HepG2 (cell line): Measurements from ENCODE around the gene KIF6. TPM values are rescaled to one million over a fixed set of nuclear protein-coding genes. Genes with fewer than 3 reads are reported as not detected.
A peak's percentile ranks its signal among the peaks of the same experiment; 100 is the strongest.

Experiments
- EZH2 ChIP-seq: conservative IDR thresholded peaks from 2 replicates; pipeline ENCODE4 v1.6.1; 2012; ENCODE audit warnings: mild to moderate bottlenecking, low read depth, low read length, moderate library complexity
- HNF1B ChIP-seq: sonication (generic); formaldehyde crosslinking; IDR thresholded peaks from 2 replicates; pipeline ENCODE4 v1.5.1; 2020; ENCODE audit warnings: mild to moderate bottlenecking, moderate library complexity, missing genetic modification reagents
- HNF4G ChIP-seq, 2 experiments: sonication (generic) in 1 of 2; formaldehyde crosslinking in 1 of 2; IDR thresholded peaks; 2 replicates each; pipeline versions ENCODE4 v1.4.0 to v1.6.1; 2011 to 2020; ENCODE audit warnings: borderline replicate concordance in 2 of 2, low read depth in 2 of 2, mild to moderate bottlenecking in 2 of 2, low read length in 1 of 2, missing genetic modification reagents in 1 of 2, moderate library complexity in 1 of 2
- HNRNPLL ChIP-seq: fragments of 200-400 bp; formaldehyde crosslinking; IDR thresholded peaks from 2 replicates; pipeline ENCODE4 v1.6.1; 2017; ENCODE audit warnings: mild to moderate bottlenecking, low read depth, low read length; ENCODE audit not compliant: poor library complexity, severe bottlenecking
- KDM1A ChIP-seq: IDR thresholded peaks from 2 replicates; pipeline ENCODE4 v1.6.1; 2016; ENCODE audit warnings: missing compliant biosample characterization
- KDM3A ChIP-seq: IDR thresholded peaks from 2 replicates; pipeline ENCODE4 v1.6.1; 2018; ENCODE audit warnings: low read depth, missing compliant biosample characterization
- KDM4B ChIP-seq: sonication (generic); formaldehyde crosslinking; IDR thresholded peaks from 2 replicates; pipeline ENCODE4 v1.4.0; 2020; ENCODE audit warnings: missing genetic modification reagents
- NBN ChIP-seq: fragments of 450-650 bp; conservative IDR thresholded peaks from 2 replicates; pipeline ENCODE4 v1.6.1; 2017
- NONO ChIP-seq, 2 experiments: fragments of 450-650 bp in 1 of 2; sonication (generic) in 1 of 2; formaldehyde crosslinking in 1 of 2; IDR thresholded peaks in 1 of 2; conservative IDR thresholded peaks in 1 of 2; 2 replicates each; pipeline versions ENCODE4 v1.6.1 to v1.8.0; 2017 to 2022; ENCODE audit warnings: mild to moderate bottlenecking in 1 of 2, missing genetic modification reagents in 1 of 2, moderate library complexity in 1 of 2
- PLRG1 ChIP-seq: fragments of 450-650 bp; conservative IDR thresholded peaks from 2 replicates; pipeline ENCODE4 v1.6.1; 2016
- RAD51 ChIP-seq: fragments of 450-650 bp; IDR thresholded peaks from 2 replicates; pipeline ENCODE4 v1.6.1; 2016; ENCODE audit warnings: borderline replicate concordance
- RBM22 ChIP-seq: fragments of 200-400 bp; formaldehyde crosslinking; optimal IDR thresholded peaks from 2 replicates; pipeline ENCODE3; 2017; ENCODE audit warnings: mild to moderate bottlenecking, low read length, moderate library complexity
- SAFB2 ChIP-seq: sonication (generic); formaldehyde crosslinking; IDR thresholded peaks from 2 replicates; pipeline ENCODE4 v1.5.1; 2020; ENCODE audit warnings: missing genetic modification reagents, low read depth, mild to moderate bottlenecking, borderline replicate concordance
- SETDB1 ChIP-seq: sonication (generic); formaldehyde crosslinking; IDR thresholded peaks from 2 replicates; pipeline ENCODE4 v1.5.1; 2020; ENCODE audit warnings: missing genetic modification reagents, mild to moderate bottlenecking, borderline replicate concordance
- SSRP1 ChIP-seq: IDR thresholded peaks from 2 replicates; pipeline ENCODE4 v1.6.1; 2016; ENCODE audit warnings: control low read depth
- TOE1 ChIP-seq: sonication (generic); formaldehyde crosslinking; IDR thresholded peaks from 2 replicates; pipeline ENCODE4 v1.4.0; 2020; ENCODE audit warnings: mild to moderate bottlenecking, missing genetic modification reagents
- ZC3H13 ChIP-seq: sonication (generic); formaldehyde crosslinking; IDR thresholded peaks from 2 replicates; pipeline ENCODE4 v1.8.1; 2023; ENCODE audit warnings: mild to moderate bottlenecking, missing genetic modification reagents, moderate library complexity
- ZFP62 ChIP-seq: sonication (generic); formaldehyde crosslinking; IDR thresholded peaks from 2 replicates; pipeline ENCODE4 v1.4.0; 2020; ENCODE audit warnings: missing genetic modification reagents
- ZNF160 ChIP-seq: sonication (generic); formaldehyde crosslinking; IDR thresholded peaks from 2 replicates; pipeline ENCODE4 v1.8.0; 2022; ENCODE audit warnings: mild to moderate bottlenecking, inconsistent platforms, missing genetic modification reagents
- ZNF550 ChIP-seq: sonication (generic); formaldehyde crosslinking; IDR thresholded peaks from 2 replicates; pipeline ENCODE4 v1.4.0; 2020; ENCODE audit warnings: mild to moderate bottlenecking, missing genetic modification reagents, borderline replicate concordance
- ZNF7 ChIP-seq: IDR thresholded peaks from 2 replicates; pipeline ENCODE4 v1.6.1; 2016; ENCODE audit warnings: missing biosample characterization, missing genetic modification reagents
- ZNF788 ChIP-seq: sonication (generic); formaldehyde crosslinking; IDR thresholded peaks from 2 replicates; pipeline ENCODE4 v1.5.0; 2020; ENCODE audit warnings: mild to moderate bottlenecking, missing genetic modification reagents, borderline replicate concordance
- ZZZ3 ChIP-seq: sonication (generic); formaldehyde crosslinking; IDR thresholded peaks from 2 replicates; pipeline ENCODE4 v1.4.0; 2020; ENCODE audit warnings: missing genetic modification reagents, mild to moderate bottlenecking, borderline replicate concordance
- polyA plus RNA-seq, 8 experiments: library from polyadenylated mRNA; depleted of rRNA in 3 of 8; stranded (reverse) in 7 of 8; unstranded in 1 of 8; fragments of >200 nt; fragmentation: Illumina TruSeq in 4 of 8; extraction: Trizol in 4 of 8; gene quantifications; 2 replicates each; pipeline versions ENCODE4 v1.2.1 to v1.2.3, GENCODE V29; 2011 to 2016; ENCODE audit warnings: low read depth in 4 of 8, missing spikeins in 1 of 8, mixed read lengths in 1 of 8; ENCODE audit not compliant: insufficient read depth in 1 of 8
- total RNA-seq, 5 experiments: library from RNA; depleted of rRNA; stranded (reverse); fragments of >200 nt; fragmentation: Illumina TruSeq; extraction: Trizol; gene quantifications; 2 replicates each; pipeline ENCODE4 v1.2.3, GENCODE V29; 2016; ENCODE audit warnings: low read depth in 1 of 5
- TF ChIP-seq, protein P1 (sequence below): sonication (generic); formaldehyde crosslinking; IDR thresholded peaks from 2 replicates; pipeline ENCODE4 v1.4.0; 2020; ENCODE audit warnings: mild to moderate bottlenecking, low read depth, missing genetic modification reagents
- TF ChIP-seq, protein P2 (sequence below): sonication (generic); formaldehyde crosslinking; IDR thresholded peaks from 2 replicates; pipeline ENCODE4 v1.8.0; 2022; ENCODE audit warnings: missing genetic modification reagents, mild to moderate bottlenecking, moderate library complexity, borderline replicate concordance

The KIF6 gene
- total and polyA plus RNA-seq, 2 of the 13 experiments (the other 11 are each of a cell fraction or from before 2014, with no cell fraction given): 0.04 to 0.27 TPM

- TF ChIP-seq NBN (peak; percentile 94), HNRNPLL (no peak), KDM1A (CRISPR knock-in tag) (no peak), KDM4B (CRISPR knock-in tag) (no peak), HNF4G (IDR thresholded peaks at IDR 0.05; ENCODE audit: borderline replicate concordance, low read depth, low read length) (no peak), HNF4G (CRISPR knock-in tag; IDR thresholded peaks at IDR 0.05; ENCODE audit: borderline replicate concordance, low read depth) (no peak), NONO (IDR thresholded peaks at IDR 0.05) (0 out of 2 replicates have a peak, but pooled peaks have one; percentile 9), NONO (CRISPR knock-in tag; conservative IDR thresholded peaks at IDR 0.05) (no peak), KDM3A (CRISPR knock-in tag) (no peak), ZNF160 (CRISPR knock-in tag) (no peak), ZZZ3 (CRISPR knock-in tag) (no peak), RAD51 (0 out of 2 replicates have a peak, but pooled peaks have one; percentile 14), ZC3H13 (CRISPR knock-in tag) (no peak), TOE1 (CRISPR knock-in tag) (no peak), SETDB1 (CRISPR knock-in tag) (no peak), HNF1B (no peak), SAFB2 (no peak), ZNF788 (CRISPR knock-in tag) (no peak), ZFP62 (CRISPR knock-in tag) (no peak), SSRP1 (CRISPR knock-in tag) (no peak), ZNF7 (no peak), EZH2 (no peak), RBM22 (no peak), ZNF550 (CRISPR knock-in tag) (no peak), PLRG1 (0 out of 2 replicates have a peak, but pooled peaks have one; percentile 56)
- TF ChIP-seq, protein P1, sequence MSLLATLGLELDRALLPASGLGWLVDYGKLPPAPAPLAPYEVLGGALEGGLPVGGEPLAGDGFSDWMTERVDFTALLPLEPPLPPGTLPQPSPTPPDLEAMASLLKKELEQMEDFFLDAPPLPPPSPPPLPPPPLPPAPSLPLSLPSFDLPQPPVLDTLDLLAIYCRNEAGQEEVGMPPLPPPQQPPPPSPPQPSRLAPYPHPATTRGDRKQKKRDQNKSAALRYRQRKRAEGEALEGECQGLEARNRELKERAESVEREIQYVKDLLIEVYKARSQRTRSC: no peak
- TF ChIP-seq, protein P2, sequence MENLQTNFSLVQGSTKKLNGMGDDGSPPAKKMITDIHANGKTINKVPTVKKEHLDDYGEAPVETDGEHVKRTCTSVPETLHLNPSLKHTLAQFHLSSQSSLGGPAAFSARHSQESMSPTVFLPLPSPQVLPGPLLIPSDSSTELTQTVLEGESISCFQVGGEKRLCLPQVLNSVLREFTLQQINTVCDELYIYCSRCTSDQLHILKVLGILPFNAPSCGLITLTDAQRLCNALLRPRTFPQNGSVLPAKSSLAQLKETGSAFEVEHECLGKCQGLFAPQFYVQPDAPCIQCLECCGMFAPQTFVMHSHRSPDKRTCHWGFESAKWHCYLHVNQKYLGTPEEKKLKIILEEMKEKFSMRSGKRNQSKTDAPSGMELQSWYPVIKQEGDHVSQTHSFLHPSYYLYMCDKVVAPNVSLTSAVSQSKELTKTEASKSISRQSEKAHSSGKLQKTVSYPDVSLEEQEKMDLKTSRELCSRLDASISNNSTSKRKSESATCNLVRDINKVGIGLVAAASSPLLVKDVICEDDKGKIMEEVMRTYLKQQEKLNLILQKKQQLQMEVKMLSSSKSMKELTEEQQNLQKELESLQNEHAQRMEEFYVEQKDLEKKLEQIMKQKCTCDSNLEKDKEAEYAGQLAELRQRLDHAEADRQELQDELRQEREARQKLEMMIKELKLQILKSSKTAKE: no peak
Observed at GRCh38 chr6:39378175-39378959, 346.8 kb downstream of the KIF6 start (continued).
